ENCODE measurements around the gene UBALD1.

DNA sequence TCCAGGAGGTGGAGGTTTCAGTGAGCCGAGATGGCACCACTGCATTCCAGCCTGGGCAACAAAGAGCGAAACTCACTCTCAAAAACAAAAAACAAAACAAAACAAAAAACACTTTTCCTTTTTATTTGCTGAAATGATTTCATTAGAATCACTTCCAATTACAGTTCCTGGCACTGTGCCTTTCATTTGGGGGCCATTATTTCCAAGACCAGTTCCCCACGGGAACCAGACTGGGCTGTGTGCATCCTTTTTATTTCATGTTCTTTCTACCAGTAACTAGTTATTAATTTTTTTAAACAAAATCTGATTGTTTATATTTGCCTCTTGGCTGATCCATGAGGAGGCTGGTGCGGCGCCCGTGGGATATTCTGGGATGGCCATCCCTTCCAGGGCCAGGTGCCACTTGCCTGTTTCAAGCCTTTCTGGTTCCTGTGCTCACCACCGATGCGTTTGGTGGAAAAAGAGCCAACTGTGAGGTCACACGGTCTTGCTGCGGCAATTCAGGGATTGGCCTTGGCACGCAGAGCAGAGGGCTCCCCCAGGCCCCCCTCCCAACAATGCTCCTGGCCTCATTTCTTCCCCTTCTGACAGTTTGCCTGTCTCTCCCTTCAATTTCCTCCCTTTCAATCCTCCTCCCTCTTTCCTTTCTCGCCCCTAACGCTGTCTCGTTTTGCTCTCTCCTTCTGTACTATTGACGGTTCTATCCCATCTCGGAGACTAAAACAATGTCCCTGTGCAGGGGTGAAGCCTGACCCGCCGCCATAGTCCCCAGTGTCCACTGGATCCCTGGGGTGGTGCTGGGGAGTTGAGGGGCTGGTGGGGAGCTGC lies 13.4 kb downstream of the UBALD1 start:
- TF ChIP-seq, protein P1, sequence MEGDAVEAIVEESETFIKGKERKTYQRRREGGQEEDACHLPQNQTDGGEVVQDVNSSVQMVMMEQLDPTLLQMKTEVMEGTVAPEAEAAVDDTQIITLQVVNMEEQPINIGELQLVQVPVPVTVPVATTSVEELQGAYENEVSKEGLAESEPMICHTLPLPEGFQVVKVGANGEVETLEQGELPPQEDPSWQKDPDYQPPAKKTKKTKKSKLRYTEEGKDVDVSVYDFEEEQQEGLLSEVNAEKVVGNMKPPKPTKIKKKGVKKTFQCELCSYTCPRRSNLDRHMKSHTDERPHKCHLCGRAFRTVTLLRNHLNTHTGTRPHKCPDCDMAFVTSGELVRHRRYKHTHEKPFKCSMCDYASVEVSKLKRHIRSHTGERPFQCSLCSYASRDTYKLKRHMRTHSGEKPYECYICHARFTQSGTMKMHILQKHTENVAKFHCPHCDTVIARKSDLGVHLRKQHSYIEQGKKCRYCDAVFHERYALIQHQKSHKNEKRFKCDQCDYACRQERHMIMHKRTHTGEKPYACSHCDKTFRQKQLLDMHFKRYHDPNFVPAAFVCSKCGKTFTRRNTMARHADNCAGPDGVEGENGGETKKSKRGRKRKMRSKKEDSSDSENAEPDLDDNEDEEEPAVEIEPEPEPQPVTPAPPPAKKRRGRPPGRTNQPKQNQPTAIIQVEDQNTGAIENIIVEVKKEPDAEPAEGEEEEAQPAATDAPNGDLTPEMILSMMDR (IDR thresholded peaks at IDR 0.05; ENCODE audit: low read length), result no peak
- TF ChIP-seq EZH2 (optimal IDR thresholded peaks at IDR 0.05; ENCODE audit: low read depth, low read length), result no peak
